ENCODE measurements around the gene NRGN.

NRGN gene

DNA sequence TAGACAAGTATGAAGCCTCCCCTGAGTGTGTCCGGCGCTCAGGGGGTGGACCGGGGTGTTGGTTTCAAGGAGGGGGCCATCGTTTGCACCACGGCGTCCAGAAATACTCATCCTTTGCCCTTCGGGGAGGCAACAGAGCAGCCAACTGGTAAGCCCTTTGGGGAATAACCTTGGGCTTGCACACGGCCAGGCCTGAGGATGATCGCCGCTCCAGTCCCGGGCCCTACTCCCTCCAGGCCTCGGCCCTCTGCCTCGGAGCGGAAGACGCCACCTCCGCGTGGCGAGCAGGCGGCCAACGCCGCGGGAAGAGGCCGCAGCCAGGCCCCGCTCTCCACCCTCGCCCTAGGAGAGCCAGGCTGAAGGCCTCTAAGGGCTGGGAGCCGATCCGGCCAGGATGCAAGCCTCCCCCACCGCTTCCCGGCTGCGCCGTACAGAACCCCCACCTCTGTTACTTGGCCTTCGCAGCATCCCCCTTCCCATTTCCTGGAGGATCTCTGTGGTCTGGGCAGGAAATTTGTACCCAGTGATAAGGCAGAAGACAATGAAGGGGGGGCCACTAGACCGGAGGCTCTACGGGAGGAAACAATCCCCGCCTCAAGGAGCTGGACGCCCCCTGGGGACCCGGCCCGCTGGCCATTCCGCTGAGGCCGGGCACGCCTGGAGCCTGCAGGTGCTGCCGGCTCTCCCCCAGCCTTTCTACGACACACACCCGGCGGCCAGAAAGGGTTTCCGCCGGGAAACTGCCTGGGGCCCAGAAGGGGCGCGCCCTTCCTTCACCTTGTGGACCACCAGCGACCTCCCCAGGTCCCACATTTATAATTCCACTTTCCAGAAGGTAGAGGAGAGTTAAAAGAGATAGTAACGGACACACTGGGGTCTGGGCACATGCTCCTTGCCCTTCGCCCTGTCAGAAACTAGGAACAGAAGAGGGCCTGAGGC, 19.8 kb downstream of the NRGN start:
- TF ChIP-seq, protein P1, sequence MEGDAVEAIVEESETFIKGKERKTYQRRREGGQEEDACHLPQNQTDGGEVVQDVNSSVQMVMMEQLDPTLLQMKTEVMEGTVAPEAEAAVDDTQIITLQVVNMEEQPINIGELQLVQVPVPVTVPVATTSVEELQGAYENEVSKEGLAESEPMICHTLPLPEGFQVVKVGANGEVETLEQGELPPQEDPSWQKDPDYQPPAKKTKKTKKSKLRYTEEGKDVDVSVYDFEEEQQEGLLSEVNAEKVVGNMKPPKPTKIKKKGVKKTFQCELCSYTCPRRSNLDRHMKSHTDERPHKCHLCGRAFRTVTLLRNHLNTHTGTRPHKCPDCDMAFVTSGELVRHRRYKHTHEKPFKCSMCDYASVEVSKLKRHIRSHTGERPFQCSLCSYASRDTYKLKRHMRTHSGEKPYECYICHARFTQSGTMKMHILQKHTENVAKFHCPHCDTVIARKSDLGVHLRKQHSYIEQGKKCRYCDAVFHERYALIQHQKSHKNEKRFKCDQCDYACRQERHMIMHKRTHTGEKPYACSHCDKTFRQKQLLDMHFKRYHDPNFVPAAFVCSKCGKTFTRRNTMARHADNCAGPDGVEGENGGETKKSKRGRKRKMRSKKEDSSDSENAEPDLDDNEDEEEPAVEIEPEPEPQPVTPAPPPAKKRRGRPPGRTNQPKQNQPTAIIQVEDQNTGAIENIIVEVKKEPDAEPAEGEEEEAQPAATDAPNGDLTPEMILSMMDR (IDR thresholded peaks at IDR 0.05; ENCODE audit: control insufficient read depth, insufficient read depth, low read depth, low read length, missing control alignments), result no peak
- peak overlapping the region; percentile 41; the same call in 1 of the 2 replicates for H3K4me3 ChIP-seq (ENCODE audit: control insufficient read depth, low read depth, low read length)
- no peak for DNase-seq (ENCODE audit: low read depth)

DNA sequence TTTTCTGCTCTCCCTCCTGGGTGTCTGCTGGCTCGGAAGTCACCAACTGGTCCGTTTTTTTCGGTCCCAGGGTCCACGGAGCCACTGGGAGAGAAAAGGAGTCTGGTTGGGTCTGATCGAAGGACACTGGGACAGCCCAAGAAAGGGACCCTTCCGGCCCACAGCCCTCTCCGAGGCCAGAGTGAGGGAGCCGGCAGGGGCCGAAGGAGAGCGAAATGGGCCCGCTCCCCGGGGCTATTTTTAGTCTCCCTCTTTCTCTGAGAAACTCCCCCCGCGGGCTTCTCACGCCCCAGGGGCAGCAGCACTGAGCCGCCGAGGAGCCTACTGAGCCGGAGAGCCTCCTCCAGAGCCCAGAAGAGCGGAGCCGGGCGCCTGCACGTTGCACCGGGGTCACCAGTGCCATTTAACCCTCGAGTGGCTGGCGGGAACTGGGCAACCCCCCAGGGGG, 20.5 kb downstream of the NRGN start:
- no peak overlapping the region for H3K4me3 ChIP-seq (ENCODE audit: control insufficient read depth, low read depth, low read length)
- DNase-seq (ENCODE audit: low read depth), result no peak
- TF ChIP-seq, protein P1 (IDR thresholded peaks at IDR 0.05; ENCODE audit: control insufficient read depth, insufficient read depth, low read depth, low read length, missing control alignments), result no peak

DNA sequence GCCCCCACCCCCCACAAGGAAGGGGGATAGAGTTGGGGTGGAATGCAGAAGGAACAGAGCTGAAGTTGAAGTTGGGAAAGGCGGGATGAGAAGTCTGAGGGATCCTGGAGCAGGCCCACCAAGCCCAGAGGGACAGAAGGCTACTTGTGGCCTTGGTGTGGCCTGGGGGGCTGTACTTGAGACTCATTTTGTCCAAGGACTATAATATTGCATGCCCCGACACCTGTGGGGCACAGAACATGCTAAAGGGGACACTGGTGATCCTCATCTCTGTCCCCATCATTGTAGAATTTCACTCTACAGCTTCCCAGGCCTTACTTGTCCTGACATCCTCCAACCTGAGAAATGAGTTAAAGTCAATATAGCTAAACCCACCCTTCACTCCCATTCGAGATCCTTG, 21.1 kb downstream of the NRGN start:
- TF ChIP-seq, protein P1 (IDR thresholded peaks at IDR 0.05; ENCODE audit: control insufficient read depth, insufficient read depth, low read depth, low read length, missing control alignments), result no peak
- no peak for DNase-seq (ENCODE audit: low read depth)
- H3K4me3 ChIP-seq (ENCODE audit: control insufficient read depth, low read depth, low read length), result no peak overlapping the region

DNA sequence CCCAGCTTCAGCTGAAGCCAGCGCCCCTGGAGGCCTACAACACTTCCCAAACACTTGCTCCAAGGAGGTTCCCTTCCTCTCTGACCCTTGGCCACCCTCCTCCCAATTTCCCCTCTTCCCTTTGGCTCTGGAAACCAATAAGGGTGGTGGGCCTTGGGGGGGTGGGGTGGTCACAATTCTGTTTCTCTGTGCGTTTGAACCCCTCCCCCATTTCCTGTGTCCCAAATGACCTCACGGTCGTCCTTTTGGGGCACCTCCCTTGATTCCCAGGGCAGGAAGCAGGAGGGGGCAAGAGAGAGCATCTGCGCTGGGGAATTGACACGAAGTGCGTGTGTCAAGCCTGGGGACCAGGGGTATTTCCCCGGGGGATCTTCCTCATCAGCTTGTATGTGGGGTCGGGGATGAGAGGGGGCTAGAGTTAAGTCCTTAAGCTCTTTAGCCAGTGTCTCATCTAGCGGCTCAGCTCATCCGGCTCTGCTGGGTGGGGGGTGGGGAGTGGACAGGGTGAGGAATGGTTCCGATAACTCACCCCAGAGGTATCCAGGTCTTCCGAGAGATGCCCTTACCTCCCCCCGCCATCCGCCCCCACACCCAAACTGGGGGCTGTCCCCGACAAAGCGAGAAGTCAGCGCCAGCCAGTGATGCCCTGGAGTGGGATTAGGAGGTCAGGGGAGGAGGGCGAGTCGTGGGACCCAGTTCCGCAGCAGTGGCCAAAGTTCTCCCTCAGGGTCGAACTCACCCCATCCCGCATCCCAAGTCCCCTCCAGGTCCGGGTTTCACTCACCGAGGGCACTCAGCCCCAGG, 21.8 kb downstream of the NRGN start:
- no peak for DNase-seq (ENCODE audit: low read depth)
- H3K4me3 ChIP-seq (ENCODE audit: control insufficient read depth, low read depth, low read length), result no peak overlapping the region
- TF ChIP-seq, protein P1 (IDR thresholded peaks at IDR 0.05; ENCODE audit: control insufficient read depth, insufficient read depth, low read depth, low read length, missing control alignments), result no peak

DNA sequence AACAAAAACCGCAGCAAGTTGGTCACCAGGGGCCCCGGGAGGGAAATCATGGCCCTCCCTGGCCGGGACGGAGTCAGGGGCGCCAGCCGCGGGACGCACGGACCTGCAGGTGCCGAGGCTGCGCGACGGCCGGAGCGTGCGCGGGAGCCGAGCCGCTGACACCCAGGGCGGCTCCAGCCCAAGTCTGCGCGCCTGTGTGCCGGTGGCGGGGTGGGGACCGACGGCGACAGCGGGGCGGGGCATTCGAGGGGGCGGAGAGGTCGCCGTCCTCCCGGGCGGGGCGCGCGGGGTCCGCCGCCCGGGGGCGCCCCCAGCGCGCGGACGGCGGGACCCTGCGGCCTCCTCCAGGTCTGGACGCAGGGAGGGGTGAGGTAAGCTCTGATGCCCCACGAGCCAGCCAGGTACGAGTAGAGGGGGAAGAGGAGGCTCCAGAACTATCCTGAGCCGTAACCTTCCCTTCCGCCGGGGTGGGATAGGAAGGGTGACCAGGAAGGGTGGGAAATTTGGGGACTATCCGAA, 22.4 kb downstream of the NRGN start, which contains the start of gene ESAM:
Gene ESAM, minus strand, starts transcription at position 186 of the 519 bp plus-strand sequence. Its CDS starts 136 bp downstream, at position 50.
- TF ChIP-seq, protein P1 (IDR thresholded peaks at IDR 0.05; ENCODE audit: control insufficient read depth, insufficient read depth, low read depth, low read length, missing control alignments), result no peak
- H3K4me3 ChIP-seq (ENCODE audit: control insufficient read depth, low read depth, low read length), result peak within 1 kb of the TSS; percentile 47
- DNase-seq (ENCODE audit: low read depth), result no peak

DNA sequence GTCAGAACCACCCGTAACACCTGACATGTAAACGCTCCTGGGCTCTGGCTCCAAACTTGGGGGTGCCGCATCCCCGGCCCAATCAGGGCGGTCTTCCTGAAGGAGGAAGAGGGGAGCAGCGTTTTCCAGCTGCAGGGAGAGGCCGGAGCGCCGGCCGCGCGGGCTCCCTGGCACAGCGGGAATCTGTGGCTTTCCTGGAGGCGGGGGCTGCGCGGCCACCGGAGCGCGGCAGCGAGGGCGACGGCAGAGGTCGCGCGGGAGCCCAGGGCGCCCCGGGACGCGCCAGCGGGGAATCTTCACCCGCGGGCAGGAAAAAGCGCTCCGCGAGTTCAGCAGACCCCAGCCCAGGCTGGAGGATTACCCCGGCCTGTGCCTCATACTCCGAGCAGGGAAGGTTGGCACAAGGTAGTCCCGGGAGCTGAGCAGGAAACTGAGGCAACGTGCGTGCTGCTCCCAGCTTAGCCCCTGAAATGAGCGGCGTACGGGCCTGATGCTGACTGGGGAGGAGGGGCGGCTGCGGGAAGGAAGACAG, 22.9 kb downstream of the NRGN start:
- TF ChIP-seq, protein P1 (IDR thresholded peaks at IDR 0.05; ENCODE audit: control insufficient read depth, insufficient read depth, low read depth, low read length, missing control alignments), result no peak
- H3K4me3 ChIP-seq (ENCODE audit: control insufficient read depth, low read depth, low read length), result peak overlapping the region; percentile 47
- DNase-seq (ENCODE audit: low read depth), result no peak
